ENCODE results near the gene ZMAT5.

ZMAT5 gene

GRCh38 chr22:29750029-29750428 lies 16.8 kb downstream of the ZMAT5 start:
- H3K4me1 Mint-ChIP-seq = peaks cover 26% of the 10 kb centered on the region
- H3K9me3 Mint-ChIP-seq = no peaks in the 10 kb centered on the region
- H3K36me3 Mint-ChIP-seq = peaks cover 6% of the 10 kb centered on the region
- no peak overlapping the region for H3K27ac Mint-ChIP-seq
- no peaks in the 10 kb centered on the region for H3K27me3 Mint-ChIP-seq
- no peak overlapping the region for H3K4me3 Mint-ChIP-seq

- Mint-ChIP-seq H3K27me3 (no peaks in the 10 kb centered on the region), H3K4me1 (peaks cover 26% of the 10 kb centered on the region), H3K4me3 (no peak overlapping the region), H3K36me3 (peaks cover 6% of the 10 kb centered on the region), H3K9me3 (no peaks in the 10 kb centered on the region), H3K27ac (no peak overlapping the region)
Measured at GRCh38 chr22:29748248-29748893, 18.4 kb downstream of the ZMAT5 start.

DNA sequence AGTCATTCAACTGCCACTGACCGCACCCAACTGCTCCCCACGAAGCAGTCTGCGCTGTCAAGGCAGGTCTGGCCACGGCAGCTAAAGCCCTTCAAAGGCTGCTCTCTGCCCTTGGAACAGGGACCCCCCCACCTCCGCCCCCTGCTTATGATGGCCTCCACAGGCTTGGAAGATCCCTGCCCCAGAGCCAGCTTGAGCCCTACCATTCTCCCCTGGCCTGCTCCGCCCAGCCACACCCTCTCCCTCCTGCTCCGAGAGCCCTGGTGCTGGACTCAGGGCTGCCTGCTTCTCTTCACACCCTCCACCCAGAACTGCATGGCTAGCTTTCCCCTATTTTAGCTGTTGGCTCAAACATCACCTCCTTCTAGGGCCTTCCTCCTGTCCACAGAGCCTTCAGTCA lies 19.0 kb downstream of the ZMAT5 start:
- H3K27ac Mint-ChIP-seq = no peak overlapping the region

DNA sequence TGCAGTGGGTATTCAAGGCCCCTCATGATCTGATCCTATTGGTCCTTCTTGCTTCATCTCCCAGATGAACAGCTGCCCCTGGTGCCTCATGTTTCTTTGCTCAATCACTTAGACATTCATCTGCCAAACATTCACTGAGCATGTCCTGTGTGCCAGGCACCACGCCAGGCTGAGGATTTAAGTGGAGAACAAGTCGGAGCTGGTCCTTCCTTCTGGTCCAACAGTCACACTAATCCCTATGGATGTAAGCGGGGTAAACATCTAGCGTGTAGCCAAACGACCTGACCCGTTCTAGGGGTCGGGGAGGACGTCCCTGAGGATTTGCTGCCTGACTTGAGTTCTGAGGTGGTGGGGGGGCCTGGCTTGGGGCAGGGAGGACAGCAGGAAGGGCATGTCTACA lies 21.9 kb downstream of the ZMAT5 start:
- Mint-ChIP-seq H3K4me1 (peaks cover 3% of the 10 kb centered on the region), H3K36me3 (peaks cover 6% of the 10 kb centered on the region), H3K9me3 (no peaks in the 10 kb centered on the region), H3K27me3 (no peaks in the 10 kb centered on the region), H3K27ac (no peak overlapping the region), H3K4me3 (no peak overlapping the region)

More for the DNA sequence above, 19.0 kb downstream of the ZMAT5 start:
- Mint-ChIP-seq H3K9me3 (no peaks in the 10 kb centered on the region), H3K4me1 (peaks cover 26% of the 10 kb centered on the region), H3K4me3 (no peak overlapping the region), H3K27me3 (no peaks in the 10 kb centered on the region), H3K36me3 (peaks cover 6% of the 10 kb centered on the region)

DNA sequence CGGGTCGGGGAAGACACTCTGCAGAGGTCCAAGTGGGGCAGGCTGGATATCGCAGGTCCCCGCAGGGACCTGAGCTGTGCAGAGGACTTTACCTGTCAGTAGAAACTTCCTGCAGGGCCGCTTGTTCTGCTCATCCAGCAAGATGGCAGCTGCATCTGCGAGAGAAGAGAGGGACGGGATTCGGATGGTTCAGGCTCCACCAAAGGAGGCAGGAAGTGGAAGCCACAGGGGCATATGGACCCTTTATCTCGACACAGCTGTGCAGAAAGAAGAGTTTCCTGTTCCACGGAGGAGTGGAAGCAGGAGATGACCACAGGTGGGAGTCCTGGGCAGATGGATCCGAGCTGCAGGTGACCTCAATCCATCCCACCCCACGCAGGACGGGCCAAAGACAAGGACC lies 24.5 kb downstream of the ZMAT5 start:
- peaks cover 3% of the 10 kb centered on the region for H3K36me3 Mint-ChIP-seq
- H3K27me3 Mint-ChIP-seq = no peaks in the 10 kb centered on the region
- H3K9me3 Mint-ChIP-seq = no peaks in the 10 kb centered on the region
- H3K27ac Mint-ChIP-seq = no peak overlapping the region
- H3K4me1 Mint-ChIP-seq = no peaks in the 10 kb centered on the region
- no peak overlapping the region for H3K4me3 Mint-ChIP-seq

- H3K36me3 Mint-ChIP-seq = peaks cover 3% of the 10 kb centered on the region
- H3K27ac Mint-ChIP-seq = no peak overlapping the region
- no peaks in the 10 kb centered on the region for H3K9me3 Mint-ChIP-seq
Measured at GRCh38 chr22:29741926-29742325, 24.9 kb downstream of the ZMAT5 start.

GRCh38 chr22:29740216-29740615 lies 26.6 kb downstream of the ZMAT5 start:
- Mint-ChIP-seq H3K9me3 (no peaks in the 10 kb centered on the region), H3K36me3 (peaks cover 1% of the 10 kb centered on the region), H3K4me1 (no peaks in the 10 kb centered on the region), H3K27ac (no peak overlapping the region), H3K27me3 (no peaks in the 10 kb centered on the region), H3K4me3 (no peak overlapping the region)

More at GRCh38 chr22:29741926-29742325, 24.9 kb downstream of the ZMAT5 start:
- Mint-ChIP-seq H3K4me1 (no peaks in the 10 kb centered on the region), H3K4me3 (no peak overlapping the region), H3K27me3 (no peaks in the 10 kb centered on the region)

- no peak overlapping the region for H3K27ac Mint-ChIP-seq
- H3K36me3 Mint-ChIP-seq = peaks cover 3% of the 10 kb centered on the region
- H3K4me1 Mint-ChIP-seq = no peaks in the 10 kb centered on the region
- H3K4me3 Mint-ChIP-seq = no peak overlapping the region
- H3K27me3 Mint-ChIP-seq = no peaks in the 10 kb centered on the region
- no peaks in the 10 kb centered on the region for H3K9me3 Mint-ChIP-seq
Measured at GRCh38 chr22:29739346-29739875, 27.4 kb downstream of the ZMAT5 start.

DNA sequence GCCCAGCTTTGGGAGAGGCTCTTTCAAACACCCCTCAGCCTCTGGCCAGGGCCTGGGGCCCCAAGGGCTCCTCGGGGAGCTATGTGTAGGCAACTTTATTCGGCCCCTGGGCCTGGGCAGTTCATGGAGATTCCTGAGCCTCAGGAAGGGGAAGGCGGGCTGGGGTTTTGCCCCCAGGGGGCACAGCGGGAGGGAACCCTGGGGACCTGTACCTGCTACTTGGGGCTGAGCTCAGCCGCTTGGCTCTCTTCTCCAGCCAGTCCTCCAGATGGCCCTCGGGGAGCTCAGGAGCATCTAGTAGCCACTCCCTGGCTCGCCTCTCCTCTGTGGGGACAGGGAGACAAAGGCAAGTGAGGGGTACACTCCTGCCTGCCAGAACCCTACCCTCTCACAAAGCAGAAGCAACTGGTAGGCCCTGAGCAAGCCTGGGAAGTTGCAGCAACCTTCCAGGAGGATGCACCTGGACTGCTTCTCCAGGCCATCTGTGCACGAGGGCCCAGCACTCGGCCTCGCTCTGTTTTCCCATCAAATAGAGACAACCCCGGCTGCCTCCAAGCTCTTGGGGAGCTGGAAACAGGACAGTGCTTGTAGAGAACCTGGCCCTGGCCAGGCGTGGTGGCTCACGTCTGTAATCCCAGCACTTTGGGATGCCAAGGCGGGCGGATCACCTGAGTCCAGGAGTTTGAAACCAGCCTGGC lies 28.5 kb downstream of the ZMAT5 start:
- no peaks in the 10 kb centered on the region for H3K9me3 Mint-ChIP-seq
- no peak overlapping the region for H3K27ac Mint-ChIP-seq
- peaks cover 4% of the 10 kb centered on the region for H3K36me3 Mint-ChIP-seq
- H3K4me3 Mint-ChIP-seq = no peak overlapping the region
- H3K4me1 Mint-ChIP-seq = no peaks in the 10 kb centered on the region
- no peaks in the 10 kb centered on the region for H3K27me3 Mint-ChIP-seq

GRCh38 chr22:29737251-29738117 lies 29.3 kb downstream of the ZMAT5 start:
- Mint-ChIP-seq H3K27ac (no peak overlapping the region), H3K4me1 (no peaks in the 10 kb centered on the region), H3K36me3 (peaks cover 4% of the 10 kb centered on the region), H3K9me3 (no peaks in the 10 kb centered on the region), H3K27me3 (no peaks in the 10 kb centered on the region), H3K4me3 (no peak overlapping the region)

GRCh38 chr22:29735416-29735815 lies 31.4 kb downstream of the ZMAT5 start:
- Mint-ChIP-seq H3K27me3 (no peaks in the 10 kb centered on the region), H3K27ac (no peak overlapping the region), H3K36me3 (peaks cover 4% of the 10 kb centered on the region), H3K4me3 (no peak overlapping the region), H3K9me3 (no peaks in the 10 kb centered on the region), H3K4me1 (no peaks in the 10 kb centered on the region)

DNA sequence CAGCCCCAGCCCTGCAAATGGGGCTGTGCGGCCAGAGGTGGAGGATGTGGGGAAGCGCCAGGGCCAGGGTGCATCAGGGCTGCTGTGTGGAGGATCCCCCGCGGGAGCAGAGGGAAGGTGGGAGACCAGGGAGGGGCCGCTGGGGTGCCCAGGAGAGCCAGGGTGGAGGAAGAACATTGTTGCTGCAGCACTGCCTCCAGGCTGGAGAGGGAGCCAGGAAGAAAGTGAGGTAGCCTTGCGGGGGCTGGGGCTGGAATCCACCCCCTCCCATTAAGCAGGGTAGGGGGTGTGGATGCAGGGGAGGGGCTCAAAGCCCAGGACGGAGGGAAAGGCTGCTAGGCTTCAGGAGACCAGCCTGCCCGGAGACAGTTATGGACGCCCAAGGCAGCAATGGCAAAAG lies 32.0 kb downstream of the ZMAT5 start:
- peaks cover 4% of the 10 kb centered on the region for H3K36me3 Mint-ChIP-seq
- no peak overlapping the region for H3K27ac Mint-ChIP-seq
- no peaks in the 10 kb centered on the region for H3K9me3 Mint-ChIP-seq
- no peaks in the 10 kb centered on the region for H3K4me1 Mint-ChIP-seq
- H3K27me3 Mint-ChIP-seq = no peaks in the 10 kb centered on the region
- no peak overlapping the region for H3K4me3 Mint-ChIP-seq

- H3K4me1 Mint-ChIP-seq = no peaks in the 10 kb centered on the region
- no peak overlapping the region for H3K27ac Mint-ChIP-seq
- no peaks in the 10 kb centered on the region for H3K27me3 Mint-ChIP-seq
- no peak overlapping the region for H3K4me3 Mint-ChIP-seq
- H3K36me3 Mint-ChIP-seq = peaks cover 4% of the 10 kb centered on the region
- no peaks in the 10 kb centered on the region for H3K9me3 Mint-ChIP-seq
Measured at GRCh38 chr22:29734406-29734805, 32.4 kb downstream of the ZMAT5 start.

DNA sequence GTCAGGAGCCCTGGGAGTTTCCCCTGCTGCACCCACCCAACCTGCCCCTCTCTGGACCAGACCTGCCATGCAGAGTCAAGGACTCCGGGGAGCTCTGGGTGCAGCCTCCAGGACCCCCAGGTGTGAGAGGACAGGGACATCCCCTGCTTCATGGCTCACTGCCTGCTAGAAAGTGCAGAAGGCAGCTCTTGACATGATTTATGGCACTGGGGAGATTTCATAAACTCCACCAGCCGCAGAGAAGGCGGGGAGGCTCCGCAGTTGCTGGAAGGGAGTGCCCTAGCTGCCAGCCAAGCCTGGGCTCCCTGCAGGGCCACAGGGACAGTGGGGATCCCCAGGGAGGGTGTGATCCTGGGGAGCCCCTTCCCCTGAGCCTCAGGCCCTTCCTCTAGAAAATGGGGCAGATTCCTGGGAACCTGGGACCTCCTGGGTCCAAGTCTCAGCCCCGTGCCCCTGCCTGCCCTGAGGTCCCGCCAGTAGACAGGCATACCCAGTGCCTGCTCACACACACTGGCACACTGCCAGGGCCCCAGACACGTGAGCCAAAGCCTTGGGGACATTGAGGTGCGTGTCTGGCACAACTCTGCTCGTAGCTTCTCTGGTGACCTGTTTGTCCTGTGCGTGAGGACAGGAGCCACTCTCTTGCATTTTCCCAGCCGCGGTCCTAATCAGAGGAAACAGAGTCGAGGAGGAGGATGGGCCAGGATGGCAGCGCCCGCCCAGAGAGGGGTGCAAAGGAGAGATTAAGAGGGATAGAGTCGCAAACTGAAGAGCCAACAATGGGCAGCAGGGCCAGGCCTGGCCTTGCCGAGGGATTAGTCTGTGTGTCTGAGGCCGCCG lies 33.2 kb downstream of the ZMAT5 start:
- H3K27ac Mint-ChIP-seq = no peak overlapping the region
- no peak overlapping the region for H3K4me3 Mint-ChIP-seq
- peaks cover 4% of the 10 kb centered on the region for H3K36me3 Mint-ChIP-seq
- H3K9me3 Mint-ChIP-seq = no peaks in the 10 kb centered on the region
- no peaks in the 10 kb centered on the region for H3K27me3 Mint-ChIP-seq
- H3K4me1 Mint-ChIP-seq = no peaks in the 10 kb centered on the region

GRCh38 chr22:29732883-29733282 lies 33.9 kb downstream of the ZMAT5 start:
- Mint-ChIP-seq H3K27me3 (no peaks in the 10 kb centered on the region), H3K9me3 (no peaks in the 10 kb centered on the region), H3K4me1 (no peaks in the 10 kb centered on the region), H3K4me3 (no peak overlapping the region), H3K27ac (no peak overlapping the region), H3K36me3 (peaks cover 4% of the 10 kb centered on the region)
